CD8-positive, alpha-beta memory T cell (primary cell): ENCODE measurements around the gene FIBIN. TPM values are rescaled to one million over a fixed set of nuclear protein-coding genes. Genes with fewer than 3 reads are reported as not detected.
"Not testable (repeated sequence)": the region's sequence is repeated elsewhere in the genome, so short reads cannot be mapped to it uniquely, and the experiment has no call there.

Source experiments
- CTCF ChIA-PET: fragments of 350-600 bp; sonication (Branson Sonifier 250); formaldehyde crosslinking; loops from one replicate; lab custom pipeline; 2021; ENCODE audit warnings: antibody characterized with exemption; lab: Charles Lee
- POLR2A ChIA-PET: fragments of 350-600 bp; sonication (Branson Sonifier 250); formaldehyde crosslinking; loops from one replicate; lab custom pipeline; 2021; ENCODE audit warnings: antibody characterized with exemption; lab: Charles Lee
- DNase-seq, 5 donors: peaks; one replicate each; pipeline versions ENCODE4 v3.0.0 to v3.0.0-alpha.2; 2020 to 2022; ENCODE audit warnings: mixed read lengths in 1 of 5
- H3K27ac ChIP-seq: one replicate; pipeline ENCODE4 v1.7.0; 2013; ENCODE audit warnings: low read depth, mild to moderate bottlenecking, low read length, moderate library complexity
- H3K27me3 ChIP-seq: 2 replicates; pipeline ENCODE4 v1.7.0; 2013; ENCODE audit warnings: low read length, mild to moderate bottlenecking; ENCODE audit not compliant: insufficient read depth, poor library complexity, severe bottlenecking
- H3K36me3 ChIP-seq: 2 replicates; pipeline ENCODE4 v1.7.0; 2013; ENCODE audit warnings: mild to moderate bottlenecking, low read length, moderate library complexity; ENCODE audit not compliant: insufficient read depth
- H3K4me1 ChIP-seq: 2 replicates; pipeline ENCODE4 v1.7.0; 2013; ENCODE audit warnings: mild to moderate bottlenecking, low read length, moderate library complexity; ENCODE audit not compliant: insufficient read depth
- H3K4me3 ChIP-seq: 2 replicates; pipeline ENCODE4 v1.7.0; 2013; ENCODE audit warnings: mild to moderate bottlenecking, low read length
- H3K9me3 ChIP-seq: 2 replicates; pipeline ENCODE4 v1.7.0; 2013; ENCODE audit warnings: mild to moderate bottlenecking, low read length
- H3K27ac Mint-ChIP-seq, 8 donors: one replicate each; pipeline ENCODE4 v1.8.0; 2020 to 2021; ENCODE audit warnings: mixed read lengths in 8 of 8, mild to moderate bottlenecking in 6 of 8, inconsistent platforms in 3 of 8, moderate library complexity in 3 of 8
- H3K27me3 Mint-ChIP-seq, 2 donors: one replicate each; pipeline ENCODE4 v1.8.0; 2020 to 2021; ENCODE audit warnings: mixed read lengths in 2 of 2, mild to moderate bottlenecking in 1 of 2, moderate library complexity in 1 of 2
- H3K36me3 Mint-ChIP-seq, 3 donors: one replicate each; pipeline ENCODE4 v1.8.0; 2020 to 2021; ENCODE audit warnings: mixed read lengths in 3 of 3, inconsistent platforms in 1 of 3, mild to moderate bottlenecking in 1 of 3
- H3K4me1 Mint-ChIP-seq, 3 donors: one replicate each; pipeline ENCODE4 v1.8.0; 2020 to 2021; ENCODE audit warnings: mixed read lengths in 3 of 3, inconsistent platforms in 1 of 3, mild to moderate bottlenecking in 1 of 3
- H3K4me3 Mint-ChIP-seq, 7 donors: one replicate each; pipeline ENCODE4 v1.8.0; 2020 to 2021; ENCODE audit warnings: mixed read lengths in 7 of 7, mild to moderate bottlenecking in 6 of 7, moderate library complexity in 4 of 7, inconsistent platforms in 2 of 7
- H3K9me3 Mint-ChIP-seq, 5 donors: one replicate each; pipeline ENCODE4 v1.8.0; 2020 to 2022; ENCODE audit warnings: mixed read lengths in 5 of 5, mild to moderate bottlenecking in 3 of 5, moderate library complexity in 2 of 5, inconsistent platforms in 1 of 5
- polyA plus RNA-seq: library from polyadenylated mRNA; unstranded; fragments of 300-500 nt; fragmentation: Illumina TruSeq; gene quantifications from one replicate; pipeline ENCODE4 v1.2.3, GENCODE V29; 2021
- total RNA-seq, 2 experiments: library from RNA; stranded (reverse); gene quantifications; one replicate each; pipeline ENCODE4 v1.2.3, GENCODE V29; 2021

Gene FIBIN
- total and polyA plus RNA-seq, 3 experiments from 2014 or later, result not detected

- H3K4me3 ChIP-seq, result no peak overlapping the region
- POLR2A ChIA-PET, result no interaction called here
- H3K27ac ChIP-seq, result no peak overlapping the region
- H3K27me3 ChIP-seq, result no peaks in the 10 kb centered on the region
- CTCF ChIA-PET, result no interaction called here
- Mint-ChIP-seq H3K36me3 (no peaks in the 10 kb centered on the region), H3K9me3 (peaks cover 0 to 8% (median 4%) of the 10 kb centered on the region in 5 donors), H3K27me3 (no peaks in the 10 kb centered on the region), H3K4me3 (no peak overlapping the region), H3K4me1 (no peaks in the 10 kb centered on the region), H3K27ac (no peak overlapping the region)
- no peak for DNase-seq
- no peaks in the 10 kb centered on the region for H3K4me1 ChIP-seq
- H3K9me3 ChIP-seq, result no peaks in the 10 kb centered on the region
- H3K36me3 ChIP-seq, result no peaks in the 10 kb centered on the region
Observed at GRCh38 chr11:26951809-26952515, 42.0 kb upstream of the FIBIN start.

- no peaks in the 10 kb centered on the region for H3K9me3 ChIP-seq
- no peaks in the 10 kb centered on the region for H3K27me3 Mint-ChIP-seq
- ChIA-PET CTCF (no interaction called here), POLR2A (no interaction called here)
- H3K36me3 Mint-ChIP-seq, result no peaks in the 10 kb centered on the region
- no peak overlapping the region for H3K4me3 ChIP-seq
- H3K4me1 ChIP-seq, result no peaks in the 10 kb centered on the region
- H3K27ac ChIP-seq, result no peak overlapping the region
- no peak overlapping the region for H3K4me3 Mint-ChIP-seq
- H3K9me3 Mint-ChIP-seq, result peaks cover 0 to 8% (median 2%) of the 10 kb centered on the region in 5 donors
- H3K4me1 Mint-ChIP-seq, result no peaks in the 10 kb centered on the region
- H3K27ac Mint-ChIP-seq, result no peak overlapping the region
- H3K36me3 ChIP-seq, result no peaks in the 10 kb centered on the region
- DNase-seq, result no peak
- H3K27me3 ChIP-seq, result no peaks in the 10 kb centered on the region
Observed at GRCh38 chr11:26953770-26954392, 40.0 kb upstream of the FIBIN start.

- H3K4me3 Mint-ChIP-seq, result no peak overlapping the region
- no peak overlapping the region for H3K27ac ChIP-seq
- DNase-seq, result no peak
- no peak overlapping the region for H3K4me3 ChIP-seq
- H3K36me3 Mint-ChIP-seq, result no peaks in the 10 kb centered on the region
- H3K27ac Mint-ChIP-seq, result no peak overlapping the region
- POLR2A ChIA-PET, result no interaction called here
- H3K9me3 Mint-ChIP-seq, result peaks cover 0 to 14% (median 5%) of the 10 kb centered on the region in 5 donors
- H3K4me1 Mint-ChIP-seq, result no peaks in the 10 kb centered on the region
- no peaks in the 10 kb centered on the region for H3K4me1 ChIP-seq
- CTCF ChIA-PET, result no interaction called here
- no peaks in the 10 kb centered on the region for H3K27me3 ChIP-seq
- no peaks in the 10 kb centered on the region for H3K9me3 ChIP-seq
- no peaks in the 10 kb centered on the region for H3K36me3 ChIP-seq
- no peaks in the 10 kb centered on the region for H3K27me3 Mint-ChIP-seq
Observed at GRCh38 chr11:26958005-26958701, 35.8 kb upstream of the FIBIN start.

- no peaks in the 10 kb centered on the region for H3K9me3 ChIP-seq
- CTCF ChIA-PET, result no interaction called here
- H3K27ac ChIP-seq, result no peak overlapping the region
- H3K36me3 ChIP-seq, result no peaks in the 10 kb centered on the region
- no peak for DNase-seq
- no peaks in the 10 kb centered on the region for H3K27me3 Mint-ChIP-seq
- no peaks in the 10 kb centered on the region for H3K4me1 ChIP-seq
- no peak overlapping the region for H3K4me3 ChIP-seq
- no peak overlapping the region for H3K27ac Mint-ChIP-seq
- POLR2A ChIA-PET, result no interaction called here
- H3K4me3 Mint-ChIP-seq, result no peak overlapping the region
- no peaks in the 10 kb centered on the region for H3K27me3 ChIP-seq
- no peaks in the 10 kb centered on the region for H3K36me3 Mint-ChIP-seq
- peaks cover 0 to 14% (median 4%) of the 10 kb centered on the region in 5 donors for H3K9me3 Mint-ChIP-seq
- H3K4me1 Mint-ChIP-seq, result no peaks in the 10 kb centered on the region
Observed at GRCh38 chr11:26958702-26959049, 35.2 kb upstream of the FIBIN start.

GRCh38 chr11:26960281-26960680 is 33.6 kb upstream of the FIBIN start:
- no peaks in the 10 kb centered on the region for H3K4me1 Mint-ChIP-seq
- POLR2A ChIA-PET, result no interaction called here

GRCh38 chr11:26963764-26964163 is 30.1 kb upstream of the FIBIN start:
- CTCF ChIA-PET, result no interaction called here
- H3K36me3 ChIP-seq, result no peaks in the 10 kb centered on the region
- H3K27me3 Mint-ChIP-seq, result no peaks in the 10 kb centered on the region

More at GRCh38 chr11:26960281-26960680, 33.6 kb upstream of the FIBIN start:
- Histone ChIP-seq H3K27ac (no peak overlapping the region), H3K9me3 (no peaks in the 10 kb centered on the region), H3K36me3 (no peaks in the 10 kb centered on the region), H3K27me3 (no peaks in the 10 kb centered on the region), H3K4me3 (no peak overlapping the region), H3K4me1 (no peaks in the 10 kb centered on the region)
- Mint-ChIP-seq H3K9me3 (peaks cover 3 to 14% (median 6%) of the 10 kb centered on the region in 5 donors), H3K4me3 (no peak overlapping the region), H3K36me3 (no peaks in the 10 kb centered on the region), H3K27me3 (no peaks in the 10 kb centered on the region), H3K27ac (no peak overlapping the region)
- CTCF ChIA-PET, result no interaction called here
- DNase-seq, result no peak

GRCh38 chr11:26964339-26964738 is 29.6 kb upstream of the FIBIN start:
- Mint-ChIP-seq H3K9me3 (peaks cover 3 to 14% (median 6%) of the 10 kb centered on the region in 5 donors), H3K4me1 (no peaks in the 10 kb centered on the region), H3K36me3 (no peaks in the 10 kb centered on the region), H3K4me3 (no peak overlapping the region), H3K27me3 (no peaks in the 10 kb centered on the region), H3K27ac (no peak overlapping the region)
- no peaks in the 10 kb centered on the region for H3K27me3 ChIP-seq
- H3K36me3 ChIP-seq, result no peaks in the 10 kb centered on the region
- POLR2A ChIA-PET, result no interaction called here
- H3K4me3 ChIP-seq, result no peak overlapping the region
- no peak for DNase-seq
- H3K4me1 ChIP-seq, result no peaks in the 10 kb centered on the region
- H3K27ac ChIP-seq, result no peak overlapping the region
- CTCF ChIA-PET, result no interaction called here
- no peaks in the 10 kb centered on the region for H3K9me3 ChIP-seq

More at GRCh38 chr11:26963764-26964163, 30.1 kb upstream of the FIBIN start:
- no peak for DNase-seq
- no peak overlapping the region for H3K27ac ChIP-seq
- H3K4me3 ChIP-seq, result no peak overlapping the region
- no peaks in the 10 kb centered on the region for H3K27me3 ChIP-seq
- H3K27ac Mint-ChIP-seq, result no peak overlapping the region
- H3K9me3 ChIP-seq, result no peaks in the 10 kb centered on the region
- no peak overlapping the region for H3K4me3 Mint-ChIP-seq
- no peaks in the 10 kb centered on the region for H3K4me1 ChIP-seq
- H3K4me1 Mint-ChIP-seq, result no peaks in the 10 kb centered on the region
- H3K9me3 Mint-ChIP-seq, result peaks cover 3 to 14% (median 6%) of the 10 kb centered on the region in 5 donors
- POLR2A ChIA-PET, result no interaction called here
- H3K36me3 Mint-ChIP-seq, result no peaks in the 10 kb centered on the region

- H3K4me3 ChIP-seq, H3K36me3 Mint-ChIP-seq, DNase-seq, H3K4me1 Mint-ChIP-seq, H3K27ac ChIP-seq, H3K4me3 Mint-ChIP-seq, H3K36me3 ChIP-seq, CTCF ChIA-PET, H3K27me3 Mint-ChIP-seq, POLR2A ChIA-PET, H3K27ac Mint-ChIP-seq, H3K27me3 ChIP-seq, H3K4me1 ChIP-seq, H3K9me3 ChIP-seq: not testable (repeated sequence)
- H3K9me3 Mint-ChIP-seq, result peaks cover 3 to 14% (median 6%) of the 10 kb centered on the region in 5 donors
Observed at GRCh38 chr11:26964847-26965485, 28.9 kb upstream of the FIBIN start.
